ENCODE measurements around the gene SLC25A25. TPM values are rescaled to one million over a fixed set of nuclear protein-coding genes. Genes with fewer than 3 reads are reported as not detected.

Gene SLC25A25
- total RNA-seq, 1 donor from 2014 or later: 8.5 TPM

DNA sequence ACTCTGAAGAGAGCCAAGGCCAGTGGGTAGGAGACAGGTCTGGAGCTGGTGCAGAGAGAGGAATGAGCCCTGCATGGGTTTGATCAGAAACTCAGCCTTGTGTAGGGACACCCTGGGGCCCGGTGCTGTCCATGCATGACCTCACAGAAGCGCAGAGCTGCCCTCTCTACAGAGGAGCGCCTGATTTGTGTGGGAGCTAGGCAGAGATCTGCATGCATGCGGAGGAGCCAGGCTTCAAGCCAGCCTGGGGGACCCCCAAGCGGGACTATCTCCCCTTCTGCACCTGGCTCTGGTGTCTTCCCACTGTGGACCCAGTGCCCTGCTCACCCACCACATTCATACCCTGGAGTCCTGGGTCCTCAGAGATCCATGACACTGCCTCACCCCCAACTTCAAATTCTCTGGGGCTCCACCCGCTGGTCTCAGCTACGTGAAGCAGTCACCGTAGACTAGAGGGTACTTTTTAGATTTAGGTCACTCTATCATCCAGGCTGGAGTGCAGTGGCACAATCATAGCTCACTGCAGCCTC lies 78.6 kb downstream of the SLC25A25 start:
- TF ChIP-seq, protein P1, sequence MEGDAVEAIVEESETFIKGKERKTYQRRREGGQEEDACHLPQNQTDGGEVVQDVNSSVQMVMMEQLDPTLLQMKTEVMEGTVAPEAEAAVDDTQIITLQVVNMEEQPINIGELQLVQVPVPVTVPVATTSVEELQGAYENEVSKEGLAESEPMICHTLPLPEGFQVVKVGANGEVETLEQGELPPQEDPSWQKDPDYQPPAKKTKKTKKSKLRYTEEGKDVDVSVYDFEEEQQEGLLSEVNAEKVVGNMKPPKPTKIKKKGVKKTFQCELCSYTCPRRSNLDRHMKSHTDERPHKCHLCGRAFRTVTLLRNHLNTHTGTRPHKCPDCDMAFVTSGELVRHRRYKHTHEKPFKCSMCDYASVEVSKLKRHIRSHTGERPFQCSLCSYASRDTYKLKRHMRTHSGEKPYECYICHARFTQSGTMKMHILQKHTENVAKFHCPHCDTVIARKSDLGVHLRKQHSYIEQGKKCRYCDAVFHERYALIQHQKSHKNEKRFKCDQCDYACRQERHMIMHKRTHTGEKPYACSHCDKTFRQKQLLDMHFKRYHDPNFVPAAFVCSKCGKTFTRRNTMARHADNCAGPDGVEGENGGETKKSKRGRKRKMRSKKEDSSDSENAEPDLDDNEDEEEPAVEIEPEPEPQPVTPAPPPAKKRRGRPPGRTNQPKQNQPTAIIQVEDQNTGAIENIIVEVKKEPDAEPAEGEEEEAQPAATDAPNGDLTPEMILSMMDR (IDR thresholded peaks at IDR 0.05): no peak
- TF ChIP-seq EZH2phosphoT487 (IDR thresholded peaks at IDR 0.05): no peak
- TF ChIP-seq EZH2 (IDR thresholded peaks at IDR 0.05): no peak
- Histone ChIP-seq H4K20me1 (ENCODE audit: low read depth) (no peaks in the 10 kb centered on the region), H3K4me1 (no peaks in the 10 kb centered on the region), H2AFZ (replicated peaks) (no peak overlapping the region), H3K27ac (no peak overlapping the region), H3K4me2 (no peak overlapping the region), H3K4me3 (no peak overlapping the region), H3K27me3 (no peaks in the 10 kb centered on the region), H3K9me3 (ENCODE audit: low read depth) (no peaks in the 10 kb centered on the region), H3F3A (ENCODE audit: low read depth) (no peaks in the 10 kb centered on the region), H3K36me3 (no peaks in the 10 kb centered on the region), H3K79me2 (ENCODE audit: low read depth) (no peaks in the 10 kb centered on the region), H3K9ac (no peak overlapping the region)
- Mint-ChIP-seq H3K4me1 (peaks cover 17% of the 10 kb centered on the region), H3K36me3 (no peaks in the 10 kb centered on the region), H3K4me3 (no peak overlapping the region), H3K27ac (no peak overlapping the region), H3K27me3 (ENCODE audit: insufficient read depth, low read depth) (peaks cover 13% of the 10 kb centered on the region), H3K9me3 (no peaks in the 10 kb centered on the region)
- DNase-seq (ENCODE audit: low spot score): no peak

DNA sequence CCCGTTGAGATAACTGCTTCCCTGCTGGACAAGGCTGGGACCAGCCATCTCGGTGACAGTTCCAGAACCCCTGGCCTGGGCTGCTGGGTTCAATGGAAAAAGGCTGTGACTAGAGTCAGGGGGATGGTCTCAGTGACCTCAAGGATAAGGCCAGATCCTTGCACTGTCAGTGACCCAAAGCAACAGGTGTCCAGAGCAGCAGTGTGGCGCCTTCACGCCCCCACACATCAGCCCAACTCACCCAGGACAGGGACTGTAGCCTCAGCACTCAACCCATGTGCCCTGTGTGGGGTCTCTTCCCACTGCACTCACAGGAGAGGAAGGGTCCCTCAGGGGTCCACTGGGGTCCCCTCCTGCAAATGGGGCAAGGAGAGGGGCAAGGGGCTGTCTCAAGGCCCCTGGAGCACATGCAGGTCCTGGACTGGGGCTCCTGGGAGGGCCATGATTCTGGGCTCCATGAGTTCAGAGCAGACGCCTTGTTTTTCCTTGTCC lies 80.5 kb downstream of the SLC25A25 start:
- Histone ChIP-seq H3K4me2 (no peak overlapping the region), H3K9ac (no peak overlapping the region), H3K27ac (no peak overlapping the region), H3K27me3 (no peaks in the 10 kb centered on the region), H3K4me3 (no peak overlapping the region), H3K36me3 (no peaks in the 10 kb centered on the region), H4K20me1 (ENCODE audit: low read depth) (no peaks in the 10 kb centered on the region), H3F3A (ENCODE audit: low read depth) (no peaks in the 10 kb centered on the region), H3K9me3 (ENCODE audit: low read depth) (no peaks in the 10 kb centered on the region), H3K4me1 (no peaks in the 10 kb centered on the region), H3K79me2 (ENCODE audit: low read depth) (no peaks in the 10 kb centered on the region), H2AFZ (replicated peaks) (no peak overlapping the region)
- H3K36me3 Mint-ChIP-seq: no peaks in the 10 kb centered on the region
- no peak for TF ChIP-seq EZH2phosphoT487 (IDR thresholded peaks at IDR 0.05)
- TF ChIP-seq, protein P1 (IDR thresholded peaks at IDR 0.05): no peak
- no peak for TF ChIP-seq EZH2 (IDR thresholded peaks at IDR 0.05)
- H3K4me3 Mint-ChIP-seq: no peak overlapping the region
- peak overlapping the region; percentile 88 for H3K27ac Mint-ChIP-seq
- peaks cover 13% of the 10 kb centered on the region for H3K27me3 Mint-ChIP-seq (ENCODE audit: insufficient read depth, low read depth)
- DNase-seq (ENCODE audit: low spot score): no peak
- peaks cover 15% of the 10 kb centered on the region for H3K4me1 Mint-ChIP-seq
- H3K9me3 Mint-ChIP-seq: no peaks in the 10 kb centered on the region

DNA sequence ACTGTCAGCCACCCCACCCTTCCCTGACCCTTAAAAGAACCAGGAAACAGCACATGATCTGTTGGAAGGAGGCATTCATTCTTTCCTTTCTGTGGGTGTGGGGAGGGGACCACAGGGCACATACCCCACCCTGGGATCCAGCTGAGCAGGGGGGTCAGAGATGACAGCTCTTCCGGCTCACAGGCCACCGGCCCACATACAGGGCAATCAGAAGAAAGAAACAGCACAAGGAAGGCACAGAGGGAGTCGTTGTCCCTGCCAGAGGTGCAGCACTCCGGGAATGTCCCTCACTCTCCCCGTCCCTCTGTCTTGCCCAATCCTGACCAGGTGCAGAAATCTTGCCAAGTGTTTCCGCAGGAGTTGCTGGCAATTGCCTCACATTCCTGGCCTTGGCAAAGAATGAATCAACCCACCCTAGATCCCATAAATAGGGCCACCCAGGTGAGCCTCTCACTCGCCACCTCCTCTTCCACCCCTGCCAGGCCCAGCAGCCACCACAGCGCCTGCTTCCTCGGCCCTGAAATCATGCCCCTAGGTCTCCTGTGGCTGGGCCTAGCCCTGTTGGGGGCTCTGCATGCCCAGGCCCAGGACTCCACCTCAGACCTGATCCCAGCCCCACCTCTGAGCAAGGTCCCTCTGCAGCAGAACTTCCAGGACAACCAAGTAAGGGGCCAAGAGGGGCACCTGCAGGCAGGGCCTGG lies 81.1 kb downstream of the SLC25A25 start, which contains the start of gene LCN2:
TSS of gene LCN2 (plus strand) at position 453 of the 701 bp plus-strand sequence. CDS start at position 526, 73 bp downstream.
- H3K36me3 ChIP-seq: no peaks in the 10 kb centered on the region
- no peak within 1 kb of the TSS for H3K4me3 ChIP-seq
- H3K27me3 Mint-ChIP-seq (ENCODE audit: insufficient read depth, low read depth): peaks cover 13% of the 10 kb centered on the region
- no peak within 1 kb of the TSS for H3K27ac ChIP-seq
- no peaks in the 10 kb centered on the region for H3K27me3 ChIP-seq
- H2AFZ ChIP-seq (replicated peaks): no peak within 1 kb of the TSS
- no peak within 1 kb of the TSS for H3K4me2 ChIP-seq
- H3K9me3 Mint-ChIP-seq: no peaks in the 10 kb centered on the region
- DNase-seq (ENCODE audit: low spot score): no peak
- H3F3A ChIP-seq (ENCODE audit: low read depth): no peaks in the 10 kb centered on the region
- H3K9ac ChIP-seq: no peak within 1 kb of the TSS
- H3K4me3 Mint-ChIP-seq: no peak within 1 kb of the TSS
- no peaks in the 10 kb centered on the region for H3K9me3 ChIP-seq (ENCODE audit: low read depth)
- no peaks in the 10 kb centered on the region for H3K36me3 Mint-ChIP-seq
- no peaks in the 10 kb centered on the region for H3K79me2 ChIP-seq (ENCODE audit: low read depth)
- H4K20me1 ChIP-seq (ENCODE audit: low read depth): no peaks in the 10 kb centered on the region
- peak within 1 kb of the TSS; percentile 88 for H3K27ac Mint-ChIP-seq
- H3K4me1 ChIP-seq: no peaks in the 10 kb centered on the region
- peaks cover 15% of the 10 kb centered on the region for H3K4me1 Mint-ChIP-seq
- TF ChIP-seq EZH2 (IDR thresholded peaks at IDR 0.05) (no peak), EZH2phosphoT487 (IDR thresholded peaks at IDR 0.05) (no peak)
- TF ChIP-seq, protein P1 (IDR thresholded peaks at IDR 0.05): no peak
